Nephron (organoid): ENCODE measurements around the gene CADPS.

ENCODE experiments used
- H3K27ac Mint-ChIP-seq, 3 experiments: 2 replicates each; pipeline ENCODE4 v1.8.0; 2020; ENCODE audit warnings: mixed read lengths in 3 of 3, mild to moderate bottlenecking in 2 of 3, moderate library complexity in 1 of 3
- H3K27me3 Mint-ChIP-seq: 2 replicates; pipeline ENCODE4 v1.8.0; 2021; ENCODE audit warnings: low read depth, mild to moderate bottlenecking, moderate library complexity, mixed read lengths
- H3K36me3 Mint-ChIP-seq: 2 replicates; pipeline ENCODE4 v1.8.0; 2020; ENCODE audit warnings: low read depth, mixed read lengths
- H3K4me1 Mint-ChIP-seq: 2 replicates; pipeline ENCODE4 v1.8.0; 2020; ENCODE audit warnings: mixed read lengths
- H3K4me3 Mint-ChIP-seq, 3 experiments: 2 replicates each; pipeline ENCODE4 v1.8.0; 2020; ENCODE audit warnings: mild to moderate bottlenecking in 3 of 3, mixed read lengths in 3 of 3, moderate library complexity in 2 of 3
- H3K9me3 Mint-ChIP-seq: 2 replicates; pipeline ENCODE4 v1.8.0; 2020; ENCODE audit warnings: mixed read lengths
- CTCF ChIP-seq, 3 experiments: fragments of 200-600 bp; sonication (generic); IDR thresholded peaks; one replicate each; pipeline ENCODE4 v1.5.0; 2021; ENCODE audit warnings: antibody characterized with exemption in 3 of 3; ENCODE audit not compliant: unreplicated experiment in 3 of 3

CADPS gene

GRCh38 chr3:62416144-62416543 lies 459.1 kb downstream of the CADPS start:
- no peaks in the 10 kb centered on the region for H3K36me3 Mint-ChIP-seq
- TF ChIP-seq CTCF (IDR thresholded peaks at IDR 0.05; ENCODE audit: unreplicated experiment in 3 of 3), result no peak
- H3K27me3 Mint-ChIP-seq, result peaks cover 17% of the 10 kb centered on the region
- peaks cover 11% of the 10 kb centered on the region for H3K4me1 Mint-ChIP-seq
- H3K4me3 Mint-ChIP-seq, result no peak overlapping the region
- no peaks in the 10 kb centered on the region for H3K9me3 Mint-ChIP-seq
- H3K27ac Mint-ChIP-seq, result no peak overlapping the region

DNA sequence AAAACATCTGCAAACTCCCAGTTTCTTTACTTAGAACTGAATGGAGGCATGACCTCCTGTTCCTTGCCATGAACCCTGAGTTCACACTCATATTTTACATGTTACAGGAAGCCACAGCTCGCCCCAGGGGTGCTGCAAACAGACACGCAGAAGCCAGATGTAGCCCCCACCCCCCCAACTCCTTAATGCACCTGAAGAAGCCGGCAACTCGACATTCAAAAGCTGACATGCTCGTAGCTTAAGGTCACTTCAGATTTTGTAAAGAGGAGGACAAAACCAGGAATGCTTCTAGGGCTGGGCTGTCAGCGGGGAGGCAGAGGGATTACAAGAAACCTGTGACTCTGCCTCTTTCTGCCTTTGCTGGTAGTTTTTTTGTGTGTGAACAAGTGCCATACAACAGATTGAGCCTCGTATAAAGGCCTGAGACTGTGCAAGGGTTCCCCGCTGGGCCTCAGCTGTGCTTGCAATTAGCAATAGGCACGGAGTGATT lies 459.9 kb downstream of the CADPS start:
- Mint-ChIP-seq H3K27me3 (peaks cover 11% of the 10 kb centered on the region), H3K27ac (peak overlapping the region in 1 of 3 experiments; percentile 3), H3K4me3 (peak overlapping the region in 1 of 3 experiments; percentile 16), H3K36me3 (no peaks in the 10 kb centered on the region), H3K4me1 (peaks cover 11% of the 10 kb centered on the region), H3K9me3 (no peaks in the 10 kb centered on the region)
- TF ChIP-seq CTCF (IDR thresholded peaks at IDR 0.05; ENCODE audit: unreplicated experiment in 3 of 3), result no peak

DNA sequence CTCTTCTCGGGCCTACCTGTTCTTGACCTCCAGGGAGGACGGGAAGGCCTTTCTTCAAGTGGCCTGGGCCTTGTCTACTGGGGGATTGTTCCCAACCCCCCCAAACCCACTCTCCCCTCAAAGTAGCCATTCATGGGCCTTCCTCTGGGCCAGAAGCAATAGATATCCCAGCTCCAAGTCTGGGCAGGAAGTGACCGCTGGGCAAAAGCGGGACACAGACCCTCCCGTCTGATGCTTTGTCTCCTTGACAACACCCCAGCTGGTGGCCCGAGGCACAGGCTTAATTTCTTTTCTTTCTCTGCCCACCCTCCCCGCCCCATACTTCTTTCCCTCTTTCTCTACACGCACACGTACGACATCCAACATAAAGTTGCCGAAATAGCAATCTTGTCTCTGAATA lies 460.4 kb downstream of the CADPS start:
- Mint-ChIP-seq H3K4me1 (peaks cover 11% of the 10 kb centered on the region), H3K27me3 (peaks cover 13% of the 10 kb centered on the region), H3K36me3 (no peaks in the 10 kb centered on the region), H3K9me3 (no peaks in the 10 kb centered on the region), H3K27ac (no peak overlapping the region), H3K4me3 (no peak overlapping the region)
- no peak for TF ChIP-seq CTCF (IDR thresholded peaks at IDR 0.05; ENCODE audit: unreplicated experiment in 3 of 3)

DNA sequence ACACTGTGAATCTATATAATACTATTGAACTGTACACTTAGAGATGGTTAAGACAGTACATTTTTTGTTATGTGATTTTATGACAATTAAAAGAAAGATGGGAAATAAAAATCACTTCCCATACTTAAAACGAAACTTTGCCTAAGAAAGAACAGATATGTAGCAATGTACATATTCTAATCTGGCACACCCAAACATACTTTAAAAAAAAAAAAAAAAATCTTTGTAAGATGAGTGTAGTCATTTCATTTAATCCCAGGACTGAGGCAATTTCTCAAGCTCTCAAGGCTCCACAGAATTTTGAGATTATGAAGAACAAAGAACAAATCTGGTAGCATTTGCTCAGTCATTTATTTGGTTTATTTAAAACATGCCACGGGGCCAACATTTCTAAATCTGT lies 461.5 kb downstream of the CADPS start:
- TF ChIP-seq CTCF (IDR thresholded peaks at IDR 0.05; ENCODE audit: unreplicated experiment in 3 of 3), result no peak
- Mint-ChIP-seq H3K36me3 (no peaks in the 10 kb centered on the region), H3K9me3 (no peaks in the 10 kb centered on the region), H3K4me3 (no peak overlapping the region), H3K27me3 (peaks cover 22% of the 10 kb centered on the region), H3K27ac (no peak overlapping the region), H3K4me1 (peaks cover 11% of the 10 kb centered on the region)

- H3K9me3 Mint-ChIP-seq, result no peaks in the 10 kb centered on the region
These were observed 468.3 kb downstream of the CADPS start for GRCh38 chr3:62406945-62407344.

More at GRCh38 chr3:62406945-62407344, 468.3 kb downstream of the CADPS start:
- TF ChIP-seq CTCF (IDR thresholded peaks at IDR 0.05; ENCODE audit: unreplicated experiment in 3 of 3), result no peak
- Mint-ChIP-seq H3K27me3 (peaks cover 24% of the 10 kb centered on the region), H3K36me3 (no peaks in the 10 kb centered on the region), H3K4me1 (no peaks in the 10 kb centered on the region), H3K4me3 (no peak overlapping the region), H3K27ac (no peak overlapping the region)
